ENCODE results near the gene ZNF512B.
"Not testable (repeated sequence)": the region's sequence is repeated elsewhere in the genome, so short reads cannot be mapped to it uniquely, and the experiment has no call there.

Gene ZNF512B

GRCh38 chr20:63932606-63933160, 37.0 kb downstream of the ZNF512B start:
- DNase-seq, result no peak

- DNase-seq, result no peak
Observed at GRCh38 chr20:63931735-63932134, 38.0 kb downstream of the ZNF512B start.

GRCh38 chr20:63930971-63931553, 38.7 kb downstream of the ZNF512B start:
- no peak for DNase-seq

- DNase-seq, result not testable (repeated sequence)
Observed at GRCh38 chr20:63929473-63929883, 40.3 kb downstream of the ZNF512B start.

- DNase-seq, result no peak
Observed at GRCh38 chr20:63929071-63929470, 40.7 kb downstream of the ZNF512B start.

- DNase-seq, result no peak
Observed at GRCh38 chr20:63926298-63926697, 43.4 kb downstream of the ZNF512B start.

GRCh38 chr20:63924241-63924640, 45.5 kb downstream of the ZNF512B start:
- no peak for DNase-seq

GRCh38 chr20:63923651-63924050, 46.1 kb downstream of the ZNF512B start:
- DNase-seq, result no peak

- DNase-seq, result no peak
Observed at GRCh38 chr20:63920226-63920625, 49.5 kb downstream of the ZNF512B start.

- DNase-seq, result no peak
Observed at GRCh38 chr20:63919130-63919529, 50.6 kb downstream of the ZNF512B start.

GRCh38 chr20:63917811-63918210, 51.9 kb downstream of the ZNF512B start:
- DNase-seq, result no peak

- not testable (repeated sequence) for DNase-seq
Observed at GRCh38 chr20:63916371-63916939, 53.3 kb downstream of the ZNF512B start.

GRCh38 chr20:63915471-63915870, 54.3 kb downstream of the ZNF512B start:
- no peak for DNase-seq

- no peak for DNase-seq
Observed at GRCh38 chr20:63913768-63914167, 56.0 kb downstream of the ZNF512B start.

- peak; percentile 18 for DNase-seq
Observed at GRCh38 chr20:63911176-63911575, 58.6 kb downstream of the ZNF512B start.

- no peak for DNase-seq
Observed at GRCh38 chr20:63908008-63908682, 61.6 kb downstream of the ZNF512B start.

Data from right kidney (tissue), 1 donor.